ENCODE results near the gene ARID1B.

- no peak for TF ChIP-seq CTCF (IDR thresholded peaks at IDR 0.05)
- TF ChIP-seq POLR2A (IDR thresholded peaks at IDR 0.05) = no peak
Measured at GRCh38 chr6:156868385-156868784, 91.2 kb downstream of the ARID1B start.

Data from adrenal gland (tissue), 5 donors.